ENCODE data around the gene SFMBT2.

Gene SFMBT2

GRCh38 chr10:7410862-7411670 is at the start of gene SFMBT2:
Gene SFMBT2 (minus strand): TSS chr10:7411034. CDS start chr10:7381898, 29,136 bp downstream.
- DNase-seq (ENCODE audit: low spot score), result peak; percentile 69

GRCh38 chr10:7460006-7460405 is 49.2 kb upstream of the SFMBT2 start:
- DNase-seq (ENCODE audit: low spot score), result no peak

GRCh38 chr10:7458556-7458955 is 47.7 kb upstream of the SFMBT2 start:
- DNase-seq (ENCODE audit: low spot score), result no peak

GRCh38 chr10:7457478-7458316 is 46.9 kb upstream of the SFMBT2 start:
- DNase-seq (ENCODE audit: low spot score), result no peak

- no peak for DNase-seq (ENCODE audit: low spot score)
These were observed 38.3 kb upstream of the SFMBT2 start for GRCh38 chr10:7449063-7449695.

GRCh38 chr10:7445474-7446185 is 34.8 kb upstream of the SFMBT2 start:
- DNase-seq (ENCODE audit: low spot score), result no peak

- no peak for DNase-seq (ENCODE audit: low spot score)
These were observed 33.8 kb upstream of the SFMBT2 start for GRCh38 chr10:7444551-7445121.

- DNase-seq (ENCODE audit: low spot score), result no peak
These were observed 32.2 kb upstream of the SFMBT2 start for GRCh38 chr10:7443036-7443435.

GRCh38 chr10:7441403-7442147 is 30.7 kb upstream of the SFMBT2 start:
- DNase-seq (ENCODE audit: low spot score), result no peak

- DNase-seq (ENCODE audit: low spot score), result no peak
These were observed 28.9 kb upstream of the SFMBT2 start for GRCh38 chr10:7439696-7440095.

GRCh38 chr10:7438196-7438986 is 27.6 kb upstream of the SFMBT2 start:
- DNase-seq (ENCODE audit: low spot score), result no peak

- no peak for DNase-seq (ENCODE audit: low spot score)
These were observed 25.8 kb upstream of the SFMBT2 start for GRCh38 chr10:7436490-7437100.

- DNase-seq (ENCODE audit: low spot score), result no peak
These were observed 24.8 kb upstream of the SFMBT2 start for GRCh38 chr10:7435674-7436073.

GRCh38 chr10:7434378-7434777 is 23.5 kb upstream of the SFMBT2 start:
- DNase-seq (ENCODE audit: low spot score), result no peak

GRCh38 chr10:7433861-7434260 is 23.0 kb upstream of the SFMBT2 start:
- no peak for DNase-seq (ENCODE audit: low spot score)

GRCh38 chr10:7432884-7433726 is 22.3 kb upstream of the SFMBT2 start:
- no peak for DNase-seq (ENCODE audit: low spot score)

GRCh38 chr10:7428673-7429350 is 18.0 kb upstream of the SFMBT2 start:
- DNase-seq (ENCODE audit: low spot score), result no peak

- DNase-seq (ENCODE audit: low spot score), result no peak
These were observed 15.5 kb upstream of the SFMBT2 start for GRCh38 chr10:7426349-7426748.
